ENCODE measurements around the gene DNAJB6. TPM values are rescaled to one million over a fixed set of nuclear protein-coding genes. Genes with fewer than 3 reads are reported as not detected.

DNAJB6 gene
- total RNA-seq, 1 experiment from 2014 or later = 82.5 TPM

DNA sequence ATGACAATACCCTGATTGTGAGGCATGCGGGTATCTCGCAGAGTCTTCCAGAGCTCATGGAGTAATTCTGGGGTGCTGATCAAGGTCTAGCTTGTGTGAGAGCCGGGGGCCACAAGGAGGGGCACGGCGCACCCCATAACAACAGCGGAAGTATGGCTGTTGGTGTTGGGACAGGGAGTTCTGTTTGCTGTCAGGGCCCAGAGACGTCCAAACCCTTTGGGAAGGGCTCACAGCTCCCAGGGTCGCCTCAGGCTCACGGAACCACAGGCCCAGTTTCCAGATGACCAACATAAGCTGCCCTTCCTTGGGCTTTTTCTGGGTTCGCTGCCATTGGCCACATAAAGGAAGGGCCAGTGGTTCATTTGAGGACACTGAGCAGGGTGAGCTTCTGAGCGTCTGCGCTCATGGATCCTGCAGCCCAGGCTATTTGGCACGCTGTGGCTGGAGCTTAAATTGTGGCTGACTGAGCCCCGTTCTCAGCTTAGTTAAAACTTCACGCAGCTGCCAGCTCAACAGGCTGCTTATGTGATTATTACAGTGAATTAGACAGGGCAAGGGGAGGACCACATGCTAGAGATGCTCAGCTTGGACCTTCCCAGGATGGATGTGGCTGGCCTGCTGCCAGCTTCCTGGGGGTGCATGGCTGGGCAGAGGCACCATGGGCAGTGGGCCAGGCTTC is 92.3 kb downstream of the DNAJB6 start:
- H4K20me1 ChIP-seq (ENCODE audit: insufficient read depth) = no peaks in the 10 kb centered on the region
- ATAC-seq (no peak), DNase-seq (ENCODE audit: low read depth, low spot score) (no peak)
- RAD21 ChIA-PET (ENCODE audit: low non-redundant PET in 1 of 2, low total read pairs in 2 of 2, uncharacterized antibody in 2 of 2, unreplicated experiment in 2 of 2) = no interaction called here
- H3K27me3 ChIP-seq (ENCODE audit: insufficient read depth, low read length) = no peaks in the 10 kb centered on the region
- no peaks in the 10 kb centered on the region for H3K9me2 ChIP-seq (ENCODE audit: insufficient read depth)
- POLR2A ChIA-PET = no interaction called here
- CTCF ChIA-PET = no interaction called here
- H3K9me3 ChIP-seq (ENCODE audit: control insufficient read depth in 1 of 2, insufficient read depth in 1 of 2, low read depth in 1 of 2, low read length in 2 of 2) = no peaks in the 10 kb centered on the region
- no peaks in the 10 kb centered on the region for H3K79me2 ChIP-seq (ENCODE audit: insufficient read depth, low read length)
- H3K27ac ChIP-seq (ENCODE audit: low read depth, low read length) = no peak overlapping the region
- no TSS peak for BruUV-seq (replicated peaks)
- H3K4me3 ChIP-seq (replicated peaks in 1 of 2; ENCODE audit: low read depth in 1 of 2, low read length in 2 of 2) = no peak overlapping the region
- peaks cover 6 to 11% of the 10 kb centered on the region in 2 experiments; a peak in 3 of 4 replicates for H3K4me1 ChIP-seq (ENCODE audit: control insufficient read depth in 1 of 2, insufficient read depth in 2 of 2, low read length in 2 of 2)
- H3K36me3 ChIP-seq (ENCODE audit: control insufficient read depth in 1 of 2, insufficient read depth in 2 of 2, low read length in 2 of 2) = no peaks in the 10 kb centered on the region
- no peak overlapping the region for H2AFZ ChIP-seq (ENCODE audit: low read depth, low read length, poor library complexity, severe bottlenecking)
- H3K9ac ChIP-seq (ENCODE audit: low read length) = no peak overlapping the region
- TF ChIP-seq ZFX (IDR thresholded peaks at IDR 0.05) = no peak
- no peak for TF ChIP-seq TCF7L2 (IDR thresholded peaks at IDR 0.05; ENCODE audit: borderline replicate concordance, extremely low read depth, insufficient read depth, insufficient read length)
- TF ChIP-seq, protein P1, sequence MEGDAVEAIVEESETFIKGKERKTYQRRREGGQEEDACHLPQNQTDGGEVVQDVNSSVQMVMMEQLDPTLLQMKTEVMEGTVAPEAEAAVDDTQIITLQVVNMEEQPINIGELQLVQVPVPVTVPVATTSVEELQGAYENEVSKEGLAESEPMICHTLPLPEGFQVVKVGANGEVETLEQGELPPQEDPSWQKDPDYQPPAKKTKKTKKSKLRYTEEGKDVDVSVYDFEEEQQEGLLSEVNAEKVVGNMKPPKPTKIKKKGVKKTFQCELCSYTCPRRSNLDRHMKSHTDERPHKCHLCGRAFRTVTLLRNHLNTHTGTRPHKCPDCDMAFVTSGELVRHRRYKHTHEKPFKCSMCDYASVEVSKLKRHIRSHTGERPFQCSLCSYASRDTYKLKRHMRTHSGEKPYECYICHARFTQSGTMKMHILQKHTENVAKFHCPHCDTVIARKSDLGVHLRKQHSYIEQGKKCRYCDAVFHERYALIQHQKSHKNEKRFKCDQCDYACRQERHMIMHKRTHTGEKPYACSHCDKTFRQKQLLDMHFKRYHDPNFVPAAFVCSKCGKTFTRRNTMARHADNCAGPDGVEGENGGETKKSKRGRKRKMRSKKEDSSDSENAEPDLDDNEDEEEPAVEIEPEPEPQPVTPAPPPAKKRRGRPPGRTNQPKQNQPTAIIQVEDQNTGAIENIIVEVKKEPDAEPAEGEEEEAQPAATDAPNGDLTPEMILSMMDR (IDR thresholded peaks at IDR 0.05 in 2 of 3, conservative IDR thresholded peaks at IDR 0.05 in 1 of 3; ENCODE audit: borderline replicate concordance in 1 of 3, insufficient read depth in 1 of 3, low read depth in 2 of 3, low read length in 2 of 3) = no peak
- TF ChIP-seq, protein P2, sequence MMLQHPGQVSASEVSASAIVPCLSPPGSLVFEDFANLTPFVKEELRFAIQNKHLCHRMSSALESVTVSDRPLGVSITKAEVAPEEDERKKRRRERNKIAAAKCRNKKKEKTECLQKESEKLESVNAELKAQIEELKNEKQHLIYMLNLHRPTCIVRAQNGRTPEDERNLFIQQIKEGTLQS (IDR thresholded peaks at IDR 0.05) = no peak
- TF ChIP-seq POLR2A (IDR thresholded peaks at IDR 0.05; ENCODE audit: borderline replicate concordance, extremely low read depth, insufficient read depth, insufficient read length) = no peak
- no peak for TF ChIP-seq YY1 (IDR thresholded peaks at IDR 0.05; ENCODE audit: extremely low read depth, insufficient replicate concordance, low read depth, low read length)
- TF ChIP-seq SIN3A (IDR thresholded peaks at IDR 0.05; ENCODE audit: low read depth) = no peak
- TF ChIP-seq, protein P3, sequence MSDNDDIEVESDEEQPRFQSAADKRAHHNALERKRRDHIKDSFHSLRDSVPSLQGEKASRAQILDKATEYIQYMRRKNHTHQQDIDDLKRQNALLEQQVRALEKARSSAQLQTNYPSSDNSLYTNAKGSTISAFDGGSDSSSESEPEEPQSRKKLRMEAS (IDR thresholded peaks at IDR 0.05) = no peak
- TF ChIP-seq ZNF274 (IDR thresholded peaks at IDR 0.05; ENCODE audit: low read depth, low read length) = no peak
- TF ChIP-seq, protein P4, sequence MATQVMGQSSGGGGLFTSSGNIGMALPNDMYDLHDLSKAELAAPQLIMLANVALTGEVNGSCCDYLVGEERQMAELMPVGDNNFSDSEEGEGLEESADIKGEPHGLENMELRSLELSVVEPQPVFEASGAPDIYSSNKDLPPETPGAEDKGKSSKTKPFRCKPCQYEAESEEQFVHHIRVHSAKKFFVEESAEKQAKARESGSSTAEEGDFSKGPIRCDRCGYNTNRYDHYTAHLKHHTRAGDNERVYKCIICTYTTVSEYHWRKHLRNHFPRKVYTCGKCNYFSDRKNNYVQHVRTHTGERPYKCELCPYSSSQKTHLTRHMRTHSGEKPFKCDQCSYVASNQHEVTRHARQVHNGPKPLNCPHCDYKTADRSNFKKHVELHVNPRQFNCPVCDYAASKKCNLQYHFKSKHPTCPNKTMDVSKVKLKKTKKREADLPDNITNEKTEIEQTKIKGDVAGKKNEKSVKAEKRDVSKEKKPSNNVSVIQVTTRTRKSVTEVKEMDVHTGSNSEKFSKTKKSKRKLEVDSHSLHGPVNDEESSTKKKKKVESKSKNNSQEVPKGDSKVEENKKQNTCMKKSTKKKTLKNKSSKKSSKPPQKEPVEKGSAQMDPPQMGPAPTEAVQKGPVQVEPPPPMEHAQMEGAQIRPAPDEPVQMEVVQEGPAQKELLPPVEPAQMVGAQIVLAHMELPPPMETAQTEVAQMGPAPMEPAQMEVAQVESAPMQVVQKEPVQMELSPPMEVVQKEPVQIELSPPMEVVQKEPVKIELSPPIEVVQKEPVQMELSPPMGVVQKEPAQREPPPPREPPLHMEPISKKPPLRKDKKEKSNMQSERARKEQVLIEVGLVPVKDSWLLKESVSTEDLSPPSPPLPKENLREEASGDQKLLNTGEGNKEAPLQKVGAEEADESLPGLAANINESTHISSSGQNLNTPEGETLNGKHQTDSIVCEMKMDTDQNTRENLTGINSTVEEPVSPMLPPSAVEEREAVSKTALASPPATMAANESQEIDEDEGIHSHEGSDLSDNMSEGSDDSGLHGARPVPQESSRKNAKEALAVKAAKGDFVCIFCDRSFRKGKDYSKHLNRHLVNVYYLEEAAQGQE (IDR thresholded peaks at IDR 0.05; ENCODE audit: low read depth) = no peak
- TF ChIP-seq SP1 (IDR thresholded peaks at IDR 0.05; ENCODE audit: low read depth) = no peak
- TF ChIP-seq SRF (IDR thresholded peaks at IDR 0.05; ENCODE audit: low read depth) = no peak
- no peak for TF ChIP-seq FOSL1 (IDR thresholded peaks at IDR 0.05; ENCODE audit: low read depth)
- no peak for TF ChIP-seq CEBPB (IDR thresholded peaks at IDR 0.05; ENCODE audit: low read depth)
- TF ChIP-seq, protein P5, sequence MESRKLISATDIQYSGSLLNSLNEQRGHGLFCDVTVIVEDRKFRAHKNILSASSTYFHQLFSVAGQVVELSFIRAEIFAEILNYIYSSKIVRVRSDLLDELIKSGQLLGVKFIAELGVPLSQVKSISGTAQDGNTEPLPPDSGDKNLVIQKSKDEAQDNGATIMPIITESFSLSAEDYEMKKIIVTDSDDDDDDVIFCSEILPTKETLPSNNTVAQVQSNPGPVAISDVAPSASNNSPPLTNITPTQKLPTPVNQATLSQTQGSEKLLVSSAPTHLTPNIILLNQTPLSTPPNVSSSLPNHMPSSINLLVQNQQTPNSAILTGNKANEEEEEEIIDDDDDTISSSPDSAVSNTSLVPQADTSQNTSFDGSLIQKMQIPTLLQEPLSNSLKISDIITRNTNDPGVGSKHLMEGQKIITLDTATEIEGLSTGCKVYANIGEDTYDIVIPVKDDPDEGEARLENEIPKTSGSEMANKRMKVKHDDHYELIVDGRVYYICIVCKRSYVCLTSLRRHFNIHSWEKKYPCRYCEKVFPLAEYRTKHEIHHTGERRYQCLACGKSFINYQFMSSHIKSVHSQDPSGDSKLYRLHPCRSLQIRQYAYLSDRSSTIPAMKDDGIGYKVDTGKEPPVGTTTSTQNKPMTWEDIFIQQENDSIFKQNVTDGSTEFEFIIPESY (IDR thresholded peaks at IDR 0.05; ENCODE audit: extremely low read depth, insufficient replicate concordance, low read length) = no peak
- TF ChIP-seq ELF1 (IDR thresholded peaks at IDR 0.05; ENCODE audit: borderline replicate concordance, low read depth) = no peak
- no peak for TF ChIP-seq EGR1 (IDR thresholded peaks at IDR 0.05; ENCODE audit: low read depth)
- no peak for TF ChIP-seq JUND (IDR thresholded peaks at IDR 0.05)
- TF ChIP-seq POLR2AphosphoS5 (IDR thresholded peaks at IDR 0.05; ENCODE audit: low read depth, low read length) = no peak
- H3K4me2 ChIP-seq (ENCODE audit: low read length) = no peak overlapping the region
- intact Hi-C loops (cut with micrococcal nuclease) = no loop called here
